H9 (cell line): ENCODE measurements around the gene NOA1. TPM values are rescaled to one million over a fixed set of nuclear protein-coding genes. Genes with fewer than 3 reads are reported as not detected.

Experiments
- DNase-seq: peaks from one replicate; pipeline ENCODE4 v3.0.0-alpha.2; 2017
- H2AFZ ChIP-seq: one replicate; pipeline ENCODE4 v1.6.1; 2013; ENCODE audit warnings: mild to moderate bottlenecking, low read length, control low read depth, moderate library complexity
- H2AK5ac ChIP-seq: 2 replicates; pipeline ENCODE4 v1.6.1; 2013; ENCODE audit warnings: low read length, control low read depth, mixed read lengths; ENCODE audit not compliant: insufficient read length
- H2BK120ac ChIP-seq: one replicate; pipeline ENCODE4 v1.6.1; 2013; ENCODE audit warnings: low read depth, mild to moderate bottlenecking, low read length, control low read depth, inconsistent platforms; ENCODE audit not compliant: poor library complexity, severe bottlenecking
- H2BK12ac ChIP-seq: 2 replicates; pipeline ENCODE4 v1.6.1; 2013; ENCODE audit warnings: low read length, control low read depth, mixed read lengths, low read depth; ENCODE audit not compliant: insufficient read length
- H2BK15ac ChIP-seq: 2 replicates; pipeline ENCODE4 v1.6.1; 2013; ENCODE audit warnings: low read depth, low read length, control low read depth
- H2BK20ac ChIP-seq: one replicate; pipeline ENCODE4 v1.6.1; 2013; ENCODE audit warnings: low read depth, mild to moderate bottlenecking, low read length, control low read depth, inconsistent platforms; ENCODE audit not compliant: poor library complexity, severe bottlenecking
- H2BK5ac ChIP-seq: 2 replicates; pipeline ENCODE4 v1.6.1; 2013; ENCODE audit warnings: low read length, control low read depth, mixed read lengths; ENCODE audit not compliant: insufficient read length
- H3K14ac ChIP-seq: 2 replicates; pipeline ENCODE4 v1.6.1; 2013; ENCODE audit warnings: low read length, control low read depth; ENCODE audit not compliant: insufficient read depth
- H3K18ac ChIP-seq: 2 replicates; pipeline ENCODE4 v1.6.1; 2013; ENCODE audit warnings: low read depth, mild to moderate bottlenecking, mixed read lengths, low read length, control low read depth; ENCODE audit not compliant: insufficient read length
- H3K23ac ChIP-seq: 2 replicates; pipeline ENCODE4 v1.6.1; 2013; ENCODE audit warnings: low read length, control low read depth, mixed read lengths, low read depth; ENCODE audit not compliant: insufficient read length
- H3K23me2 ChIP-seq: 2 replicates; pipeline ENCODE4 v1.6.1; 2013; ENCODE audit warnings: low read depth, mild to moderate bottlenecking, mixed read lengths, low read length, control low read depth; ENCODE audit not compliant: insufficient read length, poor library complexity, severe bottlenecking
- H3K27ac ChIP-seq: 2 replicates; pipeline ENCODE4 v1.5.1; 2013; ENCODE audit warnings: low read length, control low read depth, mixed read lengths, low read depth; ENCODE audit not compliant: insufficient read length
- H3K27me3 ChIP-seq: 2 replicates; pipeline ENCODE4 v1.6.1; 2013; ENCODE audit warnings: low read length, control low read depth, inconsistent platforms; ENCODE audit not compliant: insufficient read depth
- H3K4ac ChIP-seq: 2 replicates; pipeline ENCODE4 v1.6.1; 2013; ENCODE audit warnings: low read depth, mild to moderate bottlenecking, control low read depth, inconsistent platforms, low read length, moderate library complexity
- H3K4me1 ChIP-seq: 2 replicates; pipeline ENCODE4 v1.6.1; 2013; ENCODE audit warnings: low read length, control low read depth, inconsistent platforms; ENCODE audit not compliant: insufficient read depth
- H3K4me2 ChIP-seq: 2 replicates; pipeline ENCODE4 v1.6.1; 2013; ENCODE audit warnings: low read length, control low read depth, mixed read lengths; ENCODE audit not compliant: insufficient read length, insufficient read depth
- H3K56ac ChIP-seq: 2 replicates; pipeline ENCODE4 v1.6.1; 2013; ENCODE audit warnings: low read depth, mild to moderate bottlenecking, mixed read lengths, low read length, control low read depth; ENCODE audit not compliant: insufficient read length
- H3K79me1 ChIP-seq: 2 replicates; pipeline ENCODE4 v1.6.1; 2013; ENCODE audit warnings: low read depth, mild to moderate bottlenecking, moderate library complexity, low read length, control low read depth, inconsistent platforms; ENCODE audit not compliant: insufficient read depth, poor library complexity, severe bottlenecking
- H3K79me2 ChIP-seq: 2 replicates; pipeline ENCODE4 v1.6.1; 2013; ENCODE audit warnings: low read length, control low read depth, inconsistent platforms; ENCODE audit not compliant: insufficient read depth
- H3K9ac ChIP-seq: 2 replicates; pipeline ENCODE4 v1.6.1; 2013; ENCODE audit warnings: low read length, control low read depth, mixed read lengths; ENCODE audit not compliant: insufficient read length; ENCODE audit errors: extremely low read depth
- H3K9me3 ChIP-seq: one replicate; pipeline ENCODE4 v1.6.1; 2013; ENCODE audit warnings: low read depth, low read length, inconsistent platforms; ENCODE audit not compliant: control insufficient read depth
- H3T11ph ChIP-seq: one replicate; pipeline ENCODE4 v1.6.1; 2013; ENCODE audit warnings: mild to moderate bottlenecking, low read length, control low read depth, inconsistent platforms
- H4K20me1 ChIP-seq: one replicate; pipeline ENCODE4 v1.6.1; 2013; ENCODE audit not compliant: control insufficient read depth, insufficient read length, insufficient read depth
- H4K5ac ChIP-seq: 2 replicates; pipeline ENCODE4 v1.6.1; 2013; ENCODE audit warnings: low read depth, mild to moderate bottlenecking, mixed read lengths, low read length, control low read depth; ENCODE audit not compliant: insufficient read length
- H4K8ac ChIP-seq: replicated peaks from 2 replicates; pipeline ENCODE4 v1.6.1; 2013; ENCODE audit warnings: low read length, control low read depth, mixed read lengths, low read depth; ENCODE audit not compliant: insufficient read length
- H4K91ac ChIP-seq: 2 replicates; pipeline ENCODE4 v1.6.1; 2013; ENCODE audit warnings: low read depth, mild to moderate bottlenecking, moderate library complexity, mixed read lengths, low read length, control low read depth; ENCODE audit not compliant: insufficient read length
- H3K27ac Mint-ChIP-seq, 3 experiments: 2 replicates in 2 of 3; 3 replicates in 1 of 3; pipeline ENCODE4 v1.8.0; 2020 to 2021; ENCODE audit warnings: mixed read lengths in 3 of 3, mild to moderate bottlenecking in 1 of 3, moderate library complexity in 1 of 3
- H3K27me3 Mint-ChIP-seq: 2 replicates; pipeline ENCODE4 v1.8.0; 2021; ENCODE audit warnings: low read depth, mild to moderate bottlenecking, moderate library complexity, mixed read lengths
- H3K36me3 Mint-ChIP-seq, 3 experiments: 2 replicates in 2 of 3; 3 replicates in 1 of 3; pipeline ENCODE4 v1.8.0; 2020 to 2021; ENCODE audit warnings: low read depth in 3 of 3, mixed read lengths in 3 of 3; ENCODE audit not compliant: insufficient read depth in 1 of 3
- H3K4me1 Mint-ChIP-seq, 2 experiments: 2 replicates each; pipeline ENCODE4 v1.8.0; 2020; ENCODE audit warnings: mixed read lengths in 2 of 2
- H3K4me3 Mint-ChIP-seq, 2 experiments: 2 replicates in 1 of 2; 3 replicates in 1 of 2; pipeline ENCODE4 v1.8.0; 2020 to 2021; ENCODE audit warnings: mild to moderate bottlenecking in 2 of 2, mixed read lengths in 2 of 2, moderate library complexity in 1 of 2
- H3K9me3 Mint-ChIP-seq, 2 experiments: 2 replicates in 1 of 2; 3 replicates in 1 of 2; pipeline ENCODE4 v1.8.0; 2020; ENCODE audit warnings: mild to moderate bottlenecking in 2 of 2, mixed read lengths in 2 of 2, moderate library complexity in 1 of 2
- CTCF ChIP-seq: fragments of 200-600 bp; sonication (generic); conservative IDR thresholded peaks from 3 replicates; pipeline ENCODE4 v1.8.0; 2021; ENCODE audit warnings: antibody characterized with exemption, mild to moderate bottlenecking
- WGBS: extraction: QIAGEN DNeasy Blood & Tissue Kit; methylation state at CpG from one replicate; pipeline ENCODE4 v1.1.7; 2013; ENCODE audit warnings: missing lambda C conversion rate, low lambda C conversion rate, mixed read lengths; ENCODE audit not compliant: insufficient read length; ENCODE audit errors: extremely low coverage; 5-methylcytosine and 5-hydroxymethylcytosine counted together
- total RNA-seq: library from RNA; stranded (reverse); gene quantifications from 2 replicates; pipeline ENCODE4 v1.2.1, GENCODE V29; 2021

NOA1 gene
- total RNA-seq, 1 experiment from 2014 or later: 22.8 TPM

GRCh38 chr4:56976283-56976836, 1.0 kb downstream of the NOA1 start:
- peak overlapping the region; percentile 100 for H3K4me3 Mint-ChIP-seq
- no peaks in the 10 kb centered on the region for H3K27me3 ChIP-seq
- H3K14ac ChIP-seq: peak overlapping the region; percentile 26; the same call in 1 of the 2 replicates
- peaks cover 11 to 17% of the 10 kb centered on the region in 2 experiments for H3K4me1 Mint-ChIP-seq
- H3K23ac ChIP-seq: no peak overlapping the region
- H4K20me1 ChIP-seq: no peaks in the 10 kb centered on the region
- peak overlapping the region; percentile 84 for H3K4me2 ChIP-seq
- no peak overlapping the region for H4K8ac ChIP-seq
- WGBS: no CpG with 5 or more reads among the region's 35 CpGs
- no peak overlapping the region for H2BK120ac ChIP-seq
- TF ChIP-seq CTCF: no peak
- no peak overlapping the region for H2AK5ac ChIP-seq
- no peak overlapping the region for H2AFZ ChIP-seq
- no peaks in the 10 kb centered on the region for H3K79me1 ChIP-seq
- no peak overlapping the region for H3K56ac ChIP-seq
- H4K91ac ChIP-seq: no peak overlapping the region
- DNase-seq: no peak
- peaks cover 11% of the 10 kb centered on the region for H3K23me2 ChIP-seq
- no peak overlapping the region for H3K18ac ChIP-seq
- no peaks in the 10 kb centered on the region; a peak in 3 of 5 replicates for H3K9me3 Mint-ChIP-seq
- H4K5ac ChIP-seq: no peak overlapping the region
- peaks cover 27 to 41% (median 33%) of the 10 kb centered on the region in 3 experiments for H3K36me3 Mint-ChIP-seq
- H3K9ac ChIP-seq: peak overlapping the region; percentile 61
- H2BK15ac ChIP-seq: no peak overlapping the region
- H3K27ac ChIP-seq: no peak overlapping the region
- H3T11ph ChIP-seq: no peak overlapping the region
- H3K4me1 ChIP-seq: no peaks in the 10 kb centered on the region; the same call in 1 of the 2 replicates
- no peak overlapping the region for H2BK12ac ChIP-seq
- no peak overlapping the region for H2BK5ac ChIP-seq
- peaks cover 35% of the 10 kb centered on the region for H3K79me2 ChIP-seq
- no peak overlapping the region for H3K27ac Mint-ChIP-seq
- H2BK20ac ChIP-seq: no peak overlapping the region
- no peaks in the 10 kb centered on the region for H3K27me3 Mint-ChIP-seq
- no peaks in the 10 kb centered on the region for H3K9me3 ChIP-seq
- no peak overlapping the region for H3K4ac ChIP-seq
